DND-41 (cell line): ENCODE data around the gene SPATC1L.

Experiments
- CTCF ChIP-seq: IDR thresholded peaks from 2 replicates; pipeline ENCODE4 v1.5.1; 2012; ENCODE audit warnings: borderline replicate concordance, low read length, moderate library complexity, mild to moderate bottlenecking; ENCODE audit not compliant: poor library complexity, severe bottlenecking; ENCODE audit errors: extremely low read depth
- EZH2 ChIP-seq: IDR thresholded peaks from 3 replicates; pipeline ENCODE4 v1.6.1; 2012; ENCODE audit warnings: borderline replicate concordance, low read depth, mild to moderate bottlenecking, moderate library complexity, low read length, inconsistent platforms; ENCODE audit not compliant: severe bottlenecking

- TF ChIP-seq CTCF (no peak), EZH2 (no peak)
Measured at GRCh38 chr21:46182548-46183336, 1.5 kb downstream of the SPATC1L start.
